NCI-H748 treated with DMSO at 0.1 percent for 48 hours (cell line): ENCODE data around the gene RPAP3.
A peak's percentile ranks its signal among the peaks of the same experiment; 100 is the strongest.
"Not testable (repeated sequence)": the region's sequence is repeated elsewhere in the genome, so short reads cannot be mapped to it uniquely, and the experiment has no call there.

ENCODE experiments used
- DNase-seq: peaks from one replicate; lab custom pipeline; 2025; lab: John Stamatoyannopoulos, UW

RPAP3 gene

DNA sequence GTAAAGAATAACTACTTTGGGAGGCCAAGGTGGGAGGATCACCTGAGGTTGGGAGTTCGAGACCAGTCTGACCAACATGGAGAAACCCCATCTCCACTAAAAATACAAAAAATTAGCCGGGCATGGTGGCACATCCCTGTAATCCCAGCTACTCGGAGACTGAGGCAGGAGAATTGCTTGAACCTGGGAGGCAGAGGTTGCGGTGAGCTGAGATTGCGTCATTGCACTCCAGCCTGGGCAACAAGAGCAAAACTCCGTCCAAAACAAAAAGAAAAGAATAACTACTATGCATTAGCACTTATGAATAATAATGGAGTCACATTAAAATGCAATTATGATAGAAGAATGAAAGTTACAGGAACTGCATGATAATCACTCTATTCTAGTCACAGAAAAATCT is 37.9 kb downstream of the RPAP3 start:
- DNase-seq, result not testable (repeated sequence)

DNA sequence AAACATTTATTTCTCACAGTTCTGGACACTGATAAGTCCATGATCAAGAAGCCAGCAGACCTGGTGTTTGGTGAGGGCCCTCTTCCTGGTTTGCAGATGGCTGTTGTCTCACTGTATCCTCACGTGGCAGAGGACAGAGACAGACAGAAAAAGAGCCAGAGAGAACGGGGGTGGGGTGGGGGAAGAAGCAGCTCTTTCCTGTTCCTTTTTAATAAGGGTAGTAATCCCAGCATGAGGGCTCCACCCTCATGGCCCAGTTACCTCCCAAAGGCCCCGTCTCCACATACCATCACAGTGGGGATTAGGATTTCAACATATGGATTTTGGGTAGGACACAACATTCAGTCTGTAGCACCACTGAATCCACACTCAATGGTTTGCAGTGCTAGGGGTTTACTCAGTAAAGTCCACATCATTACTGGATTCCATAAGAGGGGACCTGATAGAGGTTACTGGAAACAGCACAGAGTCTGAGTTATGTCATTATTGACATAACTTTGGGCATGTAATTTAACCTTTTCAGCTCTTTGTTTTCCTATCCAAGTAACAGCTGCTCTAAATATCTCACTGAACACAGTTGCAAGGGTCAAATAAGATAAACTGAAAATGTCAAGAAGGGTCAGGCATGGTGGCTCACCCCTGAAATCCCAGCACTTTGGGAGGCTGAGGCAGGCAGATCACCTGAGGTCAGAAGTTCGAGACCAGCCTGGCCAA is 53.2 kb downstream of the RPAP3 start:
- no peak for DNase-seq

DNA sequence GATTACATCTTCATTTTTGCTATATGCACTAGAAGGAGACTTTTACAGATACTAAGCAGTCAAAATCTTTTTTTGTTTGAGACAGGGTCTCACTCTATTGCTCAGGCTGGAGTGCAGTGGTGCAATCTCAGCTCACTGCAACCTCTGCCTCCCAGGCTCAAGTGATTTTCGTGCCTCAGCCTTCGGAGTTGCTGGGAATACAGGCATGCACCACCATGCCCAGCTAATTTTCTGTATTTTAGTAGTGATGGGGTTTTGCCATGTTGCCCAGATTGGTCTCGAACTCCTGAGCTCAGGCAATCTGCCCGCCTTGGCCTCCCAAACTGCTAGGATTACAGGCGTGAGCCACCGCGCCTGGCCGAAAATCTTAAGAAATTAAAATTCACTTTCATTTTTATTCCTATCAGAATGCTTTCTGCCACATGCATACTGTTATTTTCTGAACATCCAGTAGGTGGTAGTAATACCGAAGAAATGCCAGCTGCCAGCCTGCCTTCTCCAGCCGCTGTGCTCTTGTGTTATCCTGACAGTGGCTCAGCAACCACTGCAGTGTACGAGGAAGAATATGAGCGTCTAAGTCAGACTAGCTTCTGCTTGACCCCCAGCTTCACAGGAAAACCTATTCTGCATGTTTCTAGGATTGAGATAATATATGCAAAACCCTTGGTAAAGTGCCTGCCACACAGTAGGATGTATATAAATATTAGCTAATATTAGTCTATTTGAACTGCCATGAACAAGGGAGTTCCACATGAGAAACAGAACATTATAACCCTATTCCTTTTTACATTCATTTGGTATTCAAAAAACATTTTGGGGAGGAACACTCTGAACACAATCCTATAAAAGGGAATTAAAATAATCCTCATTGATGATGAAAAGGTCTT is 54.2 kb downstream of the RPAP3 start:
- DNase-seq, result peak; percentile 62

DNA sequence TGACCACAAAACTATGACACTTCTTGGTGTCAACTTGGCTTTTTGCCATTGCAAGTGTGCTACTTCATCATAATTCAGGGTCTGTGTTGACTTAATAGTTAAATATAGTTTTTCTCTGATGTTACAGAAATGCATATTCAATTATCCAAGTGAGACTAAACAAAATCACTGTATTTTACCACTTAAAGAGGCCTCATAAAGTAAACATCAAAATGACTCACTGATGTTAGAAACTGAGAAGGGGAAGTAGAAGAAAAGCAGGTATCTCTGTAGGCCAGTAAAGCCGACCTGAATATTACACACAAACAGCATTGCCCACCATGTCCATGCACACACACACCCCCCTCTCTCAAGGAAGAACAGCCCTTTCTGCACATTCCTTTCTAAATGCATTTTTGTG is 55.4 kb downstream of the RPAP3 start:
- DNase-seq, result no peak

DNA sequence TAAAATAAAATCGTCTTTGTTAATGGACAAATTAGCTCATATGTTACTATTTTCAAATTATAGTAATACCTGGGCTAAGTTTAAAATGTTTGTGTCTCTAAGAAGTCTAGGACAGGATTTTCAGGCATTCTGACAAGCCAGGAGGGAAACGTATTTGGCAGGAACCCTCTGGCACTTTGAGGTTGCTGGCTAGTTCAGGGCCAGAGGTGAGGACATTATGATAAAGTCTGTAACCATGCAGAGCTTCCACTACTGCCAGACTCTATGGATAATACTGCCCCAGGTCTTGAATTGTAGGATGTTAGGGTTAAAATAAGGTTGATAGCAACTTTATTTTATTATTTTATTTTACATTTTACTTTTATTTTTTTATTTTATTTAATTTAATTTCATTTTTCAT is 56.4 kb downstream of the RPAP3 start:
- no peak for DNase-seq

DNA sequence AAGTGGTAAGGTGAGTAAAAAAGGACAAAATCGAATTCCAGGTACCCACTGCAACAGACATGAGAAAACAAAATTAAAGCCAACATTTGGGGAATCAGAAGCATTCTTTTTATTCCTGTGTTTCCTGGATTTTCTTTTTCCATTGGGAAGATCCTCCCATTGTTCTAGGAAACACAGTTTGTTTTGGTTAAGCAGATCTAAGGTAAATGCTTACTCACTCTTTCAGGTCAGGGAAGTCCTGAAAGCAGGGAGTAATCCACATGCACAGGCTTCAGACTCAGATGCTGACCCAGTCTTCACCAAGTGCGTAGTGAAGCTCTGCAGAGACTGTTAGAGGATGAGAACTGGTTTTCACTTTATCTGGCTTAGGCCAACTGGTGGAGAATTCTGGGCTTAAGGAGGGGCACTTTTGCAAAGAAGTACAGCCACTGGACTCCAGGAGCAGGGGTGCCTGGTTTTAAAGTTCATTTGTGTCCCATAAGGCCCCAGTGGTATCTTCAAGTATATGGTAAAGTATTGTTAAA is 57.7 kb downstream of the RPAP3 start:
- no peak for DNase-seq

DNA sequence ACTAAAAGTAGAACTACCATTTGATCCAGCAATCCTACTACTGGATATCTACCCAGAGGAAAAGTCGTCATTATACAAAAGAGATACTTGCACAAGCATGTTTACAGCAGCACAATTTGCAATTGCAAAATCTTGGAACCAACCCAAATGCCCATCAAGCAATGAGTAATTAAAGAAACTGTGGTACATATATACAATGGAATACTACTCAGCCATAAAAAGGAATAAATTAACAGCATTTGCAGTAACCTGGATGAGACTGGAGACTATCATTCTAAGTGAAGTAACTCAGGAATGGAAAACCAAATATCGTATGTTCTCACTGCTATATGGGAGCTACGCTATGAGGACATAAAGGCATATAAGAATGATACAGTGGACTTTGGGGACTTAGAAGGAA is 63.5 kb downstream of the RPAP3 start:
- not testable (repeated sequence) for DNase-seq

DNA sequence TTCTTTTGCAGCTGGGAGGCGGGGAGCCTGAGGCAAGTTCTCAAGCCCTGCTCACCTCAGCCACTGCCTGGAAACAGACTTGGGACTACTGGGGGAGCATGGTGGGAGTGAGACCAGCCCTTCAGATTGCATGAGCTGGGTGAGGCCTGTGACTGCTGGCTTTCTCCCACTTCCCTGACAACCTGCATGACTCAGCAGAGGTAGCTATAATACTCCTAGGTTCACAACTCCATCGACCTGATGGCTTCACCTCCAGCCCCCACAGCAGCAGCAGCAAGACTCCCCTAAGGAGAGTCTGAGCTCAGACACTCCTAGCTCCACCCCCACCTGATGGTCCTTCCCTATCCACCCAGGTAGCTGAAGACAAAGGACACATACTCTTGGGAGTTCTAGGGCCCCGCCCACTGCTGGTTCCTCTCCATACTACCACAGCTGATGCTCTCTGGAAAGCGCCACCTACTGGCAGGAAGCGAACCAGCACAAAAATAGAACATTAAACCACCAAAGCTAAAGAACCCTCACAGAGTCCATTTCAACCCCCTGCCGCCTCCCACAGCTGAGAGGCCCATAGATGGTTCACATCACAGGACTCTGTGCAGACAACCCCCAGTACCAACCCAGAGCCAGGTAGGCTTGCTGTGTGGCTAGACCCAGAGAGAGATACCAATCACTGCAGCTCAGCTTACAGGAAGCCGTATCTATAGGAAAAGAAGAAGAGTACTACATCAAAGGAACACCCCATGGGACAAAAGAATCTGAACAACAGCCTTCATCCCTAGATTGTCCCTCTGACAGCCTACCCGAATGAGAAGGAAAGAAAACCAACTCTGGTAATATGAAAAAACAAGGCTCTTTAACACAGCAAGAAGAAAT is 68.7 kb downstream of the RPAP3 start:
- peak; percentile 42 for DNase-seq

DNA sequence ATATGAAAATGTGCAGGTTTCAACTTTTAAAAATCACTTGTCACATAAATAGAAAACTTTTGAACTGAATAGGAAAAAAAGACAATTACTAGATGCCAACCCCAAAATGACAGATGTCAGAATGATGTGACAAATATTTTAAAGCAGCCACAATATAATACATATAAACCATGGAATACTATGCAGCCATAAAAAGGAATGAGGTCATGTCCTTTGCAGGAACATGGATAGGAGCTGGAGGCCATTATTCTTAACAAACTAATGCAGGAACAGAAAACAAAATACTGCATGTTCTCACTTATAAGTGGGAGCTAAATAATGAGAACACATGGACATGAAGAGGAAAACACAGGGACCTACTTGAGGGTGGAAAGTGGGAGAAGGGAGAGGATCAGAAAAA is 70.1 kb downstream of the RPAP3 start:
- DNase-seq, result not testable (repeated sequence)

DNA sequence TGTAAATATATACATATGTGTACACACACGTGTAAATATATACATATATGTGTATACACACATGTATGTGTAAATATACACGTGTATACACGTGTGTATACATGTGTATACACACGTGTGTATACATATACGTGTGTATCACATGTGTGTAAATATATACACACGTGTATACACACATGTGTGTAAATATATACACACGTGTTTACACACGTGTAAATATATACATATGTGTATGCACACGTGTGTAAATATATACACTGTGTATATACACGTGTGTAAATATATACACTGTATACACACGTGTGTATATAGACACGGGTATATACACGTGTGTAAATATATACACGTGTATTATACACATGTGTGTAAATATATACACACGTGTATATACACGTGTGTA is 71.7 kb downstream of the RPAP3 start:
- no peak for DNase-seq

DNA sequence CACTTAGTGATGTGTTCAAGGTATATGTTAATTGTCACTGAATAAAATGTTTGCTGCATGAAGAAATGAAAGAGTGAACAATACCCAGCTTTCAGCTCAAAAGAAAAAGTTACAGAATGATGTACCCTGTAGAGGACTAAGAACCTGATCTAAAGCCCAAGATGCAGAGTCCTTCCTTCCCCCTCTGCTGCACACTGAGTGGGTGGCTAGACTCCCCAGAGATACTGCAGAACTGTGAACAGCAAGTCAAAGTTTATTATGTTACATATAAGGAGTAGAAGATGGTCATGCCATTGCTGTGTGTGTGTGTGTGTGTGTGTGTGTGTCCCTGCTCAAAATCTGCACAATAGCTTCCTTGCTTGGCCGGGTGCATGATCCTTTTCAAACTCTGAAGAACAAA is 83.9 kb downstream of the RPAP3 start:
- no peak for DNase-seq

DNA sequence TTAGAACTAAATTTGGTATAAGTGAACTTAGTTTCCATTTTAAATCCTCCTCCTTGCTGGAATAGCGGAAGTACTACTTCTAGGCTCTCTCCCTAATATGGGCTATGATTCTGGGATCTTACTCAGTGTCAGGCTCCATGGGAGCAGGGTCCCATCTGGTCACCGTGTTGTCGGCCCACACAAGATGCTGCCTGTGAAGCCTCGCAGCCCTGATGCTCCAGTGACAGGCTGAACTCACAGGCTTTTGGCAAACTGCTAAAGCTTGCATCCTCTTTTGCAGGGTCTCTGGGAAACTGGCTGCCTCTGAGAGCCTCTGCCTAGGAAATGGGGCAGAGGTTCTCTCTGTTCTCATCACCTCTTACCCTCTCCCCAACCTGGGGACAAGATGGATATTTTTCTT is 88.4 kb downstream of the RPAP3 start:
- no peak for DNase-seq

DNA sequence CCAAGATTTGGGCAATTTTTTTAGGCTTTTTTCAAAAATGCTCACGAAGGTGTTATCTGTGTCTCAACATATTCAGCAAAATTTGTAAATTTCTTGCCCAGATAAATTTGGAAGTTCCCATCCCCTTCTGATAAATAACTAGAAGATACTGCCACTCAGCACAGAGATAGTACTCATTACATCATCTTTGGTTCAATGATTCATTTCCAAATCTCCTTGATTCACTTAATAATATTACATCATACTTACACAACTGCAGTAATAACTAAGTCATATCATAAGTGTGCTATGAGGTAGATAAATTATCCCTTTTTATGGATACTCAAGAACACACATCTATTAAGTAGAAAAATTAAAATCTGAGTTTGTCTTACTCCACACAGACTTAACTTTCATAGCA is 89.4 kb downstream of the RPAP3 start:
- DNase-seq, result no peak

DNA sequence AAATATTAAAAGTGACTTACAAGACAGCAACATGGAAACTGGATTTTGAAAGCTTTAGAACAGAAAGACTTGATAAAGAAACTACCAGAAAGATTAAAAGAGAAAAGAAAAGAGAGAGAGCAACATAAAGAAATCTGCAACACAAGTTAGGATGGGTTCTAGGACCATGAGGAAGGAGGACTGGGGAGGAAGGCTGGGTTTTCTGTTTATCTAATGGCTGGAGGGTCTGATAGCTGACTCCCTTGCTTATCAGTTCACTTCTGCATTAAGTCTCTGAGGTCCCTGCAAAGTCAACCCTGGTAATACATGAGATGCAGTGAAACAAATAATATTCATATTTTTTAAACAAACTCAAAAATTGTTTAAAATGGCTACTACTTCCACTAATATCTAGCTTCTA is 90.1 kb downstream of the RPAP3 start:
- no peak for DNase-seq

DNA sequence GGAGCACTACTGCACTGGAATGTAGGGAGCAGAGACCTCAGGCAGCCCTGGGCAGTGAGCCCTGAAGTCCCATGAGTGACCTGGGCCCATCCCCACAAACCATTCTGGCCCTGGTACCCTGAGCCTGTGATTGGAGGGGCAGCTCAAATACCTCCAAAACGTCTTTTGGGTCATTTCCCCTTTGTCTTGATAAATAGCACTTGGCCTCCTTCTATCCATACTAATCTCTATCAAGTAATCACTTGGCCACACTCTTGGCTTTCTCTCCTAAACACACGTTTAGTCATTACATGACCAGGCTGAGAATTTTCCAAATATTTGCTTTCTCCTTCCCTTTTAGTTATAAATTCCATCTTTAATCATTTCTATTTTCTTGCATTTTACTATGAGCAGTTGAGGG is 91.3 kb downstream of the RPAP3 start:
- DNase-seq, result no peak

DNA sequence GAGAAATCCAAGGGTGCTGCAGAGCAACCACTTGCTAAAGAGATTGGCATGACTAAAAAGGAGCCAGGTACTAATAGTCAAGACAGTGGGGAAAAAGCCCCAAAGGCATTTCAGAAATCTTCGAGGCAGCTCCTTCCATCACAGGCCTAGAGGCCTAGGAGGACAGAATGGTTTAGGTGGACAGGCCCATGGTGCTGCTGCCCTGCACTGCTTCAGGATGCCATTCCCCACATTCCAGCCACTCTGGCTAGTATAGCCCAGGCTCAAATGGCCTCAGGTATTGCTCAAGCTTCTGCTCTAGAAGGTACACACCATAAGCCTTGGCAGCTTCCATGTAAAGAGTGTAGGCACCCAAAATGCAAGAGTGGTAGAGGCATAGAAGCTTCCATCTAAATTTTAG is 92.9 kb downstream of the RPAP3 start:
- DNase-seq, result no peak

DNA sequence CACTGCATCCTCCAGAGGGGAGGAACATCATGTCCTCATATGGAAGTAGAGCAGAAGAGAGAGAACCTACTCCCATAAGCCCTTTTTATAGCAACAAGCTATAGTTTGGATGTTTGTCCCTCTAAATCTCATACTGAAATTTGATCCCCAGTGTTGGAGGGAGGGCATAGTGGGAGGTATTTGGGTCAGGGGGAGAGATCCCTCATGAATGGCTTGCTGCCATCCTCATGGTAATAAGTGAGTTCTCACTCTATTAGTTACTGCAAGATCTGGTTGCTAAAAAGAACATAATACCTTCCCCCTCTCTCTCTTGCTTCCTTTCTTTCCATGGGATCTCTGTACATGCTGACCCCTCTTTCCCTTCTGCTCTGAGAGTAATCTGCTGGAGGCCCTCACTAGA is 93.9 kb downstream of the RPAP3 start:
- no peak for DNase-seq
